Activated CD4-positive, CD25-positive, alpha-beta regulatory T cell treated with anti-CD3 and anti-CD28 coated beads, Interleukin-2, amount 50 U/mL, for 24 hours (primary cell): Measurements from ENCODE around the gene IL17RD.

Experiments used
- ATAC-seq, 2 donors: fragments of 150-1000 bp; cut with Tn5 transposase; one replicate each; pipeline ENCODE4 v1.10.0; 2021; ENCODE audit warnings: mild to moderate bottlenecking in 1 of 2, moderate library complexity in 1 of 2

The IL17RD gene

GRCh38 chr3:57164657-57165573, at the start of gene IL17RD:
Gene IL17RD, minus strand, starts transcription at chr3:57165353. Its CDS starts 67 bp downstream, at chr3:57165286.
- peak; percentile 42 to 68 for ATAC-seq

GRCh38 chr3:57206423-57206822, 41.3 kb upstream of the IL17RD start:
- no peak for ATAC-seq

- ATAC-seq: no peak
Measured at GRCh38 chr3:57199895-57200297, 34.7 kb upstream of the IL17RD start, which contains the start of gene HESX1. Gene HESX1, minus strand, starts transcription at chr3:57199978. Its CDS starts 60 bp downstream, at chr3:57199918.

- ATAC-seq: no peak
Measured at GRCh38 chr3:57194641-57195040, 29.5 kb upstream of the IL17RD start.

GRCh38 chr3:57192028-57192427, 26.9 kb upstream of the IL17RD start:
- ATAC-seq: no peak

- no peak for ATAC-seq
Measured at GRCh38 chr3:57184526-57184925, 19.4 kb upstream of the IL17RD start.

- no peak for ATAC-seq
Measured at GRCh38 chr3:57179580-57180410, 14.6 kb upstream of the IL17RD start.

- ATAC-seq: no peak
Measured at GRCh38 chr3:57176045-57176444, 10.9 kb upstream of the IL17RD start.

- no peak for ATAC-seq
Measured at GRCh38 chr3:57173687-57174086, 8.5 kb upstream of the IL17RD start.

- no peak for ATAC-seq
Measured at GRCh38 chr3:57170946-57171345, 5.8 kb upstream of the IL17RD start.

- peak; percentile 64 to 75 for ATAC-seq
Measured at GRCh38 chr3:57169872-57170623, 4.9 kb upstream of the IL17RD start.

- ATAC-seq: no peak
Measured at GRCh38 chr3:57169108-57169507, 4.0 kb upstream of the IL17RD start.

GRCh38 chr3:57168151-57168550, 3.0 kb upstream of the IL17RD start:
- no peak for ATAC-seq

GRCh38 chr3:57166660-57167059, 1.5 kb upstream of the IL17RD start:
- no peak for ATAC-seq

- no peak for ATAC-seq
Measured at GRCh38 chr3:57165641-57166040, 488 bp upstream of the IL17RD start.

- ATAC-seq: peak; percentile 12 to 22
Measured at GRCh38 chr3:57164217-57164656, 916 bp downstream of the IL17RD start.

- no peak for ATAC-seq
Measured at GRCh38 chr3:57163751-57164150, 1.4 kb downstream of the IL17RD start.

GRCh38 chr3:57161915-57162314, 3.2 kb downstream of the IL17RD start:
- no peak for ATAC-seq

GRCh38 chr3:57160765-57161538, 4.2 kb downstream of the IL17RD start:
- no peak for ATAC-seq

- ATAC-seq: no peak
Measured at GRCh38 chr3:57160076-57160764, 4.9 kb downstream of the IL17RD start.
